ENCODE results near the gene OASL.

OASL gene

GRCh38 chr12:120996133-120996746 is 42.8 kb downstream of the OASL start:
- TF ChIP-seq CTCF (conservative IDR thresholded peaks at IDR 0.05; ENCODE audit: low read depth, low read length), result no peak
- no peak overlapping the region for H3K4me3 ChIP-seq (ENCODE audit: low read depth, low read length)
- no peak for DNase-seq (ENCODE audit: low read depth)

DNA sequence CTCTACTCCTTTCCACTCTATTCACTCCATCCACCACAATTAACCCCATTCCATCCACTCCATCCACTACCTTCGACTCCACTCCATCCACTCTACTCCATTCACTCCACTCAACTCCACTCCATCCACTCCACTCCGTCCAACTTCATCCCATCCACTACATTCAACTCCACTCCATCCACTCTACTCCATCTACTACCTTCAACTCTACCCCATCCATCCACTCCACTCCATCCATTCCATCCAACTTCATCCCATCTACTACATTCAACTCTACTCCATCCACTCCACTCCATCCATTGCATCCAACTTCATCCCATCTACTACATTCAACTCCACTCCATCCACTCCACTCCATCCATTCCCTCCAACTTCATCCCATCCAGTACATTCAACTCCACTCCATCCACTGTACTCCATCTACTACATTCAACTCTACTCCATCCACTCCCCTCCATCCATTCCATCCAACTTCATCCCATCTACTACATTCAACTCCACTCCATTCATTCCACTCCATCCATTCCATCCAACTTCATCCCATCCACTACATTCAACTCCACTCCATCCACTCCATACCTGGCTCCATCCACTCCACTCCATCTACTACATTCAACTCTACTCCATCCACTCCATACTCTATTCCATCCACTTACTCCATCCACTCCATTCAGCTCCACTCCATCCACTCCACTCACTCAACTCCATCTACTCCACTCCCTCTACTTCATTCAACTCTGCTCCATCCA is 44.3 kb downstream of the OASL start:
- no peak overlapping the region for H3K4me3 ChIP-seq (ENCODE audit: low read depth, low read length)
- DNase-seq (ENCODE audit: low read depth), result no peak
- no peak for TF ChIP-seq CTCF (conservative IDR thresholded peaks at IDR 0.05; ENCODE audit: low read depth, low read length)

DNA sequence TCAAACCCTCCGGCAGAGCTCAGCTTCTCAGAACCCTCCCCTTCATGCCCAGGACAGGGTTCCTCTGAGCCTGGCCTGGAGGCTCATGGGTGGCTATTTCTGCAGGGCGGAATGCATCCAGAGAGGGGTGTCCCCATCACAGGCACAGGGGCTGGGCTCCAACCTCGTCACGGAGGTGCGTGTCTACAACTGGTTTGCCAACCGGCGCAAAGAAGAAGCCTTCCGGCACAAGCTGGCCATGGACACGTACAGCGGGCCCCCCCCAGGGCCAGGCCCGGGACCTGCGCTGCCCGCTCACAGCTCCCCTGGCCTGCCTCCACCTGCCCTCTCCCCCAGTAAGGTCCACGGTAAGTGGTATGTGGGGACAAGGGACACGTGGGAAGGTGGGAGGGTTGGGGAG is 45.0 kb downstream of the OASL start:
- H3K4me3 ChIP-seq (ENCODE audit: low read depth, low read length), result no peak overlapping the region
- DNase-seq (ENCODE audit: low read depth), result no peak
- TF ChIP-seq CTCF (conservative IDR thresholded peaks at IDR 0.05; ENCODE audit: low read depth, low read length), result no peak

DNA sequence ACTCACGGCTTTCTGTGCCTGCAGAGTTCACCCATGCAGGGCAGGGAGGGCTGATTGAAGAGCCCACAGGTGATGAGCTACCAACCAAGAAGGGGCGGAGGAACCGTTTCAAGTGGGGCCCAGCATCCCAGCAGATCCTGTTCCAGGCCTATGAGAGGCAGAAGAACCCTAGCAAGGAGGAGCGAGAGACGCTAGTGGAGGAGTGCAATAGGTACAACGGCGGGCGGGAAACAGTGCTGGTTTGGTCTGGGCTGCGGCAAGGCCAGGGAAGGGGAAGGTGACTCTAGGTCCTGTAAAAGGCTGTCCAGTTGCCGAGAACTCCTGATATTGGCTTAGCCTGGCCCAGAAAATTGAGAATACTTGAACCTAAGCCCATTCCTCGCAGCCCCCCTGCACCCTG is 45.5 kb downstream of the OASL start:
- no peak for DNase-seq (ENCODE audit: low read depth)
- no peak for TF ChIP-seq CTCF (conservative IDR thresholded peaks at IDR 0.05; ENCODE audit: low read depth, low read length)
- H3K4me3 ChIP-seq (ENCODE audit: low read depth, low read length), result no peak overlapping the region

DNA sequence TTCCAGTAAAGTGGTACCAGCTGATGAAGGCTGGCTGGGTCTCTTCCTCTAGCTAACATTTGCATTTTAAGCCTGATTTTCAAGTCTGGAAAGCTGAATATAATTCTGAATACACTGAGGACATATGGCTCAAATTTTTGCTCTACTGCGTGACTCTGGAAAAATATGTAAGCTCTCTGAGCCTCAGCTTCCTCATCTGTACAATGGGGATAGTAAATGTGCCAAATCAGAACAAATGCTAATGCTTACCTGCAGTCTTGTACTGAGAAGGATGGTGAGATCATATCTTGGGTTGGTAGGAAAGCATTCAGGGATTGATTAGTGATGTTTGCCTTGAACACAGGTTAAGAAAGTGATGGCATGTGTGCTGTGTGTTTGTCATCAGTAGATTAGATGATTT is 46.1 kb downstream of the OASL start:
- no peak overlapping the region for H3K4me3 ChIP-seq (ENCODE audit: low read depth, low read length)
- TF ChIP-seq CTCF (conservative IDR thresholded peaks at IDR 0.05; ENCODE audit: low read depth, low read length), result no peak
- no peak for DNase-seq (ENCODE audit: low read depth)

GRCh38 chr12:120991965-120992364 is 47.1 kb downstream of the OASL start:
- no peak overlapping the region for H3K4me3 ChIP-seq (ENCODE audit: low read depth, low read length)
- no peak for DNase-seq (ENCODE audit: low read depth)
- TF ChIP-seq CTCF (conservative IDR thresholded peaks at IDR 0.05; ENCODE audit: low read depth, low read length), result no peak
